Measurements from ENCODE around the gene DERL2. TPM values are rescaled to one million over a fixed set of nuclear protein-coding genes. Genes with fewer than 3 reads are reported as not detected.

Gene DERL2
- total RNA-seq, 6 donors from 2014 or later: 6.3 to 60.5 (median 30.8) TPM

GRCh38 chr17:5506307-5506706 is 20.3 kb upstream of the DERL2 start:
- DNase-seq (no peak), ATAC-seq (ENCODE audit: low FRiP score in 2 of 2) (no peak)
- Histone ChIP-seq H3K9me3 (no peaks in the 10 kb centered on the region), H3K36me3 (peaks cover 0 to 14% (median 0%) of the 10 kb centered on the region in 4 donors), H3K27ac (no peak overlapping the region), H3K4me1 (peaks cover 0 to 1% (median under 1%) of the 10 kb centered on the region in 4 donors), H3K4me3 (no peak overlapping the region), H3K27me3 (no peaks in the 10 kb centered on the region)
- TF ChIP-seq POLR2A (IDR thresholded peaks at IDR 0.05) (no peak), CTCF (IDR thresholded peaks at IDR 0.05) (no peak), POLR2AphosphoS5 (IDR thresholded peaks at IDR 0.05) (no peak), EP300 (IDR thresholded peaks at IDR 0.05) (no peak)
- 81 to 91% methylated on average over 5 of the region's 5 CpGs for WGBS, 2 donors

- TF ChIP-seq CTCF (IDR thresholded peaks at IDR 0.05) (no peak), EP300 (IDR thresholded peaks at IDR 0.05) (no peak), POLR2AphosphoS5 (IDR thresholded peaks at IDR 0.05) (no peak), POLR2A (IDR thresholded peaks at IDR 0.05) (no peak)
- no peak for DNase-seq
- Histone ChIP-seq H3K9me3 (no peaks in the 10 kb centered on the region), H3K4me1 (peaks cover 4 to 19% (median 16%) of the 10 kb centered on the region in 4 donors), H3K36me3 (peaks cover 0 to 14% (median 0%) of the 10 kb centered on the region in 4 donors), H3K4me3 (no peak overlapping the region), H3K27ac (no peak overlapping the region), H3K27me3 (peaks cover 0 to 10% (median 2%) of the 10 kb centered on the region in 4 donors)
- no peak for ATAC-seq (ENCODE audit: low FRiP score in 2 of 2)
- 93 to 98% methylated on average over 4 of the region's 4 CpGs for WGBS, 2 donors
These were observed 16.6 kb upstream of the DERL2 start for GRCh38 chr17:5502552-5502951.

- WGBS, 2 donors: 77 to 88% methylated on average over 4 to 8 of the region's 8 CpGs
- no peak overlapping the region for H3K27ac ChIP-seq
- ATAC-seq (ENCODE audit: low FRiP score in 2 of 2): no peak
These were observed 15.7 kb upstream of the DERL2 start for GRCh38 chr17:5501685-5502084.

GRCh38 chr17:5500589-5501391 is 14.8 kb upstream of the DERL2 start:
- ATAC-seq (ENCODE audit: low FRiP score in 2 of 2): peak; percentile 58 to 82
- H3K27me3 ChIP-seq: peaks cover 0 to 10% (median 2%) of the 10 kb centered on the region in 4 donors
- no peak for TF ChIP-seq CTCF (IDR thresholded peaks at IDR 0.05)
- peak in 1 of 2 donors; percentile 31 for TF ChIP-seq POLR2AphosphoS5 (IDR thresholded peaks at IDR 0.05)
- peaks cover 4 to 19% (median 16%) of the 10 kb centered on the region in 4 donors for H3K4me1 ChIP-seq
- H3K36me3 ChIP-seq: peaks cover 0 to 14% (median 0%) of the 10 kb centered on the region in 4 donors
- DNase-seq: peak; percentile 41 to 90
- H3K9me3 ChIP-seq: no peaks in the 10 kb centered on the region
- H3K4me3 ChIP-seq: peak overlapping the region; percentile 31 to 56 (median 54)
- 0 to 3% methylated on average over 19 to 33 of the region's 67 CpGs for WGBS, 2 donors
- H3K27ac ChIP-seq: peak overlapping the region in 1 of 4 donors; percentile 50

More at GRCh38 chr17:5501685-5502084, 15.7 kb upstream of the DERL2 start:
- H3K4me3 ChIP-seq: no peak overlapping the region
- H3K4me1 ChIP-seq: peaks cover 4 to 19% (median 16%) of the 10 kb centered on the region in 4 donors
- H3K36me3 ChIP-seq: peaks cover 0 to 14% (median 0%) of the 10 kb centered on the region in 4 donors
- H3K9me3 ChIP-seq: no peaks in the 10 kb centered on the region
- peak in 1 of 2 donors; percentile 18 for DNase-seq
- TF ChIP-seq POLR2AphosphoS5 (IDR thresholded peaks at IDR 0.05) (no peak), EP300 (IDR thresholded peaks at IDR 0.05) (no peak), CTCF (IDR thresholded peaks at IDR 0.05) (no peak), POLR2A (IDR thresholded peaks at IDR 0.05) (no peak)
- H3K27me3 ChIP-seq: peaks cover 0 to 10% (median 2%) of the 10 kb centered on the region in 4 donors
